Coronary artery (tissue), 2 donors: ENCODE measurements around the gene HABP4.

Experiments used
- DNase-seq: peaks from one replicate; pipeline ENCODE4 v3.0.0-alpha.2; 2017; ENCODE audit warnings: low spot score
- H3K27ac ChIP-seq, 2 donors: fragments of 200-600 bp; sonication (generic); one replicate each; pipeline ENCODE4 v1.5.1; 2016 to 2019
- H3K4me3 ChIP-seq: fragments of 200-600 bp; sonication (generic); 2 replicates; pipeline ENCODE4 v1.5.1; 2016; ENCODE audit warnings: mild to moderate bottlenecking, moderate library complexity
- TF ChIP-seq, protein P1 (sequence below): fragments of 200-600 bp; sonication (generic); IDR thresholded peaks from one replicate; pipeline ENCODE4 v1.5.1; 2019; ENCODE audit warnings: antibody characterized with exemption

The HABP4 gene

DNA sequence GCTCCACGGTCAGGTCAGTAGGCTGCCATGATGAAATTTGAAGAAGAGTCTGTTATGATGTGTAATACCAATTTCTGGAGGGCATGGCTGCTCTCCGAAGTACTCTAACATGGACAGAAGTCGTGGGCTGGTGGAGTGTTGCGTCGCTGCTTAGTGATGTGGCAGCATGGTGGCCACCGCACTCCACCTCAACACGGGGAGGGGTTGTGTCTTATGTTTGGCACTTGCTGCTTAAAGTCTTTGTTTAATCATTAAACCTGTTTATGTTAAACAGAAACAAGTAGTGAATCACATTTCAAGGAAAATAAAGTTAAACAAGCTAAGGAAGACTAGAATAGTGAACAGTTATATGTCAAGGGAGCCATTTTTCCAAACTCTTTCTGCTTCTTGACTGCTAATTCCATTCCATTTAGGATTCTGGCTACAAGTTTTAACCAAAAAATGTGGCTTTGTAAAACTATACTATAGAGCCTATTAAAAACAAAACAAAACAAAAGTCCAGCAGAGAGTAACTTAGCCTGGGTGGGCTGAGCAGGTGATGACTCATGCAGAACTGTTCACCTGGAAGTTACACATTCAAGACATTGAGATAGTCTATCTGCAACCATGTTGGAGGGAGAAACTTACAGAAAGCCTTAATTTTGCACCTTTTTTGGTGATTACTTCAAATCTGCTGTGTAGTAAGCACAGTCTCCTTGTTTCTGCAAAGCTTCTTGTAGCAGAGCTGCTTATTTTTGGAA is 9.5 kb downstream of the HABP4 start:
- no peak overlapping the region for H3K27ac ChIP-seq
- TF ChIP-seq, protein P1, sequence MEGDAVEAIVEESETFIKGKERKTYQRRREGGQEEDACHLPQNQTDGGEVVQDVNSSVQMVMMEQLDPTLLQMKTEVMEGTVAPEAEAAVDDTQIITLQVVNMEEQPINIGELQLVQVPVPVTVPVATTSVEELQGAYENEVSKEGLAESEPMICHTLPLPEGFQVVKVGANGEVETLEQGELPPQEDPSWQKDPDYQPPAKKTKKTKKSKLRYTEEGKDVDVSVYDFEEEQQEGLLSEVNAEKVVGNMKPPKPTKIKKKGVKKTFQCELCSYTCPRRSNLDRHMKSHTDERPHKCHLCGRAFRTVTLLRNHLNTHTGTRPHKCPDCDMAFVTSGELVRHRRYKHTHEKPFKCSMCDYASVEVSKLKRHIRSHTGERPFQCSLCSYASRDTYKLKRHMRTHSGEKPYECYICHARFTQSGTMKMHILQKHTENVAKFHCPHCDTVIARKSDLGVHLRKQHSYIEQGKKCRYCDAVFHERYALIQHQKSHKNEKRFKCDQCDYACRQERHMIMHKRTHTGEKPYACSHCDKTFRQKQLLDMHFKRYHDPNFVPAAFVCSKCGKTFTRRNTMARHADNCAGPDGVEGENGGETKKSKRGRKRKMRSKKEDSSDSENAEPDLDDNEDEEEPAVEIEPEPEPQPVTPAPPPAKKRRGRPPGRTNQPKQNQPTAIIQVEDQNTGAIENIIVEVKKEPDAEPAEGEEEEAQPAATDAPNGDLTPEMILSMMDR, result no peak
- no peak for DNase-seq

DNA sequence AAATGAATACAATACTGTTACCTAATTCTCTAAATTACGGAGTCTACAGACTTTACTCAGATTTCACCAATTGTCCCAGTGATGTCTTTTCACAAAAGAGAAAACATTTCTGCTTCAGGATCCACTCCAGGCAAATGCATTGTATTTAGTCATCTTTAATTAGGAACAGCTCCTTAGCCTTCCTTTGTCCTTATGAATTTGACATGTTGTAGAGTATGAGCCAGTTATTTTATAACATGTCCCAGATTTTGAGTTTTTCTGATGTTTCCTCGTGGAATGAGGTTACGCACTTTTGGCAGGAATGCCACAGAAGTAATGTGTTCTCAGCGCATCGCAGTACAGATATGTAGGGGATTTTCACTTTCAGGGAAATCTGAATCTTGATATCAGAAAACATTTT is 10.5 kb downstream of the HABP4 start:
- DNase-seq, result no peak
- TF ChIP-seq, protein P1, result no peak
- Histone ChIP-seq H3K4me3 (no peak overlapping the region), H3K27ac (no peak overlapping the region)

More for the DNA sequence above, 9.5 kb downstream of the HABP4 start:
- H3K4me3 ChIP-seq, result no peak overlapping the region

DNA sequence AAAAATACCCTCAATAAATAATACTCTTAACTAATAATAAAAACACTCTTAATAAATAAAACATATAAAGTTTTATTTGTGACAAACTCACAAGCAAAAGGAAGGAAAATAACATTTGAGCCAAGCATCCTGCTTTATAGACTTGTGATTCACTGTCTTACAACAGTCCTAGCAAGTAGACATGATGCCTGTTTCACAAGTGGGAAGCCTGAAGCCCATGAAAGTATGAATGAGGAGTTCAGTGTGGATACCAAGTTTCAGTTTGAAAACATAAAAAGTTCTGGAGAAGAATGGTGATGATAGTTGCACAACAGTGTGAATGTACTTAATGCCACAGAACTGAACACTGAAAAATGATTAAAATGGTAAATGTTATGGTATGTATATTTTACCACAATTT is 10.9 kb downstream of the HABP4 start:
- TF ChIP-seq, protein P1, result no peak
- DNase-seq, result no peak
- Histone ChIP-seq H3K27ac (no peak overlapping the region), H3K4me3 (no peak overlapping the region)

DNA sequence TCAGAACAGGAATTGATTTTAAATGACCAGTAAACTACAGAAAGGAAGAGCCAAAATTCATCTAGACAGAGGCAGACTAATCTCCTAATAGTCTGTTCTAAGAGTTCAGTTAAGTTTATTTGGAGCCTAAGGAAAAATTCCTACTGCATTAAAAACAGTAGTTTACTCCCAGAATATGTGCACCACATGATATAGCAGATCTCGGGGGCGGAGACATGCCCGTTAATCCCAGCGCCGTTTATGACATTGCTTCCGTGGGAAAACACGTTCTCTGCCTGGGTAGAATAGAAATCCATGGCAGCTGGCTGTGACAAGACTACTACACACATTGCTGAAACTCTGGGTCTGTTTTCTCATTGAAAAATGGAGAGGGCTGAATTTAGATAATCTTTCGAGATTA is 11.4 kb downstream of the HABP4 start:
- no peak for DNase-seq
- Histone ChIP-seq H3K4me3 (no peak overlapping the region), H3K27ac (no peak overlapping the region)
- TF ChIP-seq, protein P1, result no peak

DNA sequence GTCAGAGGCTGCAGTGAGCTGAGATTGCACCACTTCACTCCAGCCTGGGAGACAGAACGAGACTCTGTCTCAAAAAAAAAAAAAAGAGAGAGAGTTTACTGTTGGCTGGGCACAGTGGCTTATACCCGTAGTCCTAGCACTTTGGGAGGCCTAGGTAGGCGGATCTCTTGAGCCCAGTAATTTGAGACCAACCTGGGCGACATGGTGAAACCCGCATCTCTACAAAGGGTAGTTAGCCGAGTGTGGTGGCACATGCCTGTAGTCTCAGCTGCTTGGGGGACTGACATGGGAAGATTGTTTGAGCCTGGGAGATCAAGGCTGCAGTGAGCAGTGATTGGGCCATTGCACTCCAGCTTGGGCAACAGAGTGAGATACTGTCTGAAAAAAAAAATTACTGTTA is 12.6 kb downstream of the HABP4 start:
- Histone ChIP-seq H3K27ac (no peak overlapping the region), H3K4me3 (no peak overlapping the region)
- no peak for DNase-seq
- TF ChIP-seq, protein P1, result no peak

DNA sequence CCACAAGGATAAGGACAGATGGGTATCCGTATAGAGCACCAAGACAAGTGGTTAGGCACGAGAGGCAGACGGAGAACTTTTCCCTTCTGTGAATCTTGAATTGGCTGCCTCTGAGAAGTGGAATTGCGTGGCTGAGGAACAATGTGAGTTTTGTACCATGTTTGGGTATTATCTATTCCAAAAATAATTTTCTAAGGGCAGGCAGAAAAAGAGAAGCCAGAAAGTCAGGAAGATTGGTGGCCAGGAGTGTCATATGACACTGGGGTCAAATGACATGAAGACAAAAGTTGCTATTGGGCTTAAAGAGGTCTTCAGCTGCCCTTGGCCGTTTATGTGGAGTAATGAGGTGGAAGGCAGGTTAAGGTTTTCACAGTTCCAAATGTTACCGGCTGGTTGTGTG is 14.5 kb downstream of the HABP4 start:
- TF ChIP-seq, protein P1, result no peak
- Histone ChIP-seq H3K4me3 (no peak overlapping the region), H3K27ac (peak overlapping the region in 1 of 2 donors; percentile 16)
- no peak for DNase-seq

DNA sequence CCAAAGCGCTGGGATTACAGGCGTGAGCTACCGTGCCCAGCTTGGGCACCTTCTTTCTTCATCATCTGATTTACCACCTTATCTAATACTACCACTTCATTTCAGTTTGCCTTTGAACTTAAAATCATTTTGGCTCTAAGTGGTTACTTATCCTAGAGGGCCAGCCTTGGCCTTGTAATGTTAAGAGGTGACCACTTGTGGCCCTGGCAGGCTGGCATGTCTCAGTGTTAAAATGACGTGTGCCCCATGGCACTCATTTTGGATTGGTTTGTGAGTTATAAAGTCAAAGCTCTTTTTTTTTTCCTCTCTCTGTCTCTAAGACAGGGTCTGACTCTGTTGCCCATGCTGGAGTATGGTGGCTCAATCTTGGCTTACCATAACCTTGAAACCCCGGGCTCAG is 17.8 kb downstream of the HABP4 start:
- TF ChIP-seq, protein P1, result no peak
- no peak overlapping the region for H3K27ac ChIP-seq
- DNase-seq, result no peak
- no peak overlapping the region for H3K4me3 ChIP-seq
